ENCODE measurements around the gene ERFL. TPM values are rescaled to one million over a fixed set of nuclear protein-coding genes. Genes with fewer than 3 reads are reported as not detected.
A peak's percentile ranks its signal among the peaks of the same experiment; 100 is the strongest.

The ERFL gene
- total and polyA plus RNA-seq, 12 donors = 0.10 TPM; not detected in 11

DNA sequence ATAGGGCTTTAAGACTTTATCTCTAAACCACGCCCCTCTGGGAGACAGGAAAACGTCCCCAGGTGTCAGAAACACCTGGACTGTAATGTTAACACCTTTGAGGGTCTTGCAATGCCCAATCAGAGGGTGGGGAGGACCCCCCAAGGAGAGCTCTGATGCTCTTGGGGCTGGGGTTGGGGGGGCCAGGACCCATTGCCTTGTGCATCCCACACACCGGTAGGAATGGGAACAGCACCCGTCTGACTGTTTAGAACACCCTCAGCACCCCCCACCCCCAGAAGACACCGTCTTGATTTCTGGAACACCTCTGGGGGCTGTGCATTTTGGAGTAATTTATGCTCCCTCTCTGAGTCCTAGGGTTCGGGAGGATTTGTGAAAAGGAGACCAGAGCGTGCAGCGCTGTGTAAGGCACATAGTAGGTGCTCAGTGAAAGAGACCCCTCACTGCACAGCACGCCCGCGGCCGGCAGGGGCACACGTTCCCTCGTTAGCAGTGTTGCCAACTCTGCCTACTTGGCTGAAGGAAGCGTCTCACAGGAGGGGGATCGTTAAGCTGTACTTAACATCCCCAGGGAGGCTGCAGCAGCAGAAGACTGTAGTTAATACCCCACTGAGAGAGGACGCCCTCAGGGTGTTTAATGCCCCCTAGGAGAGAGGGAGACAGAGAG lies 2.8 kb upstream of the ERFL start:
- 4 to 9% (median 6%) methylated on average over 11 to 17 of the region's 17 CpGs for whole genome bisulfite sequencing, 4 donors
- DNase-seq = no peak
- Histone ChIP-seq H3K36me3 (replicated peaks in 1 of 2) (no peaks in the 10 kb centered on the region), H3K9me3 (replicated peaks in 1 of 3) (no peaks in the 10 kb centered on the region), H3K4me1 (replicated peaks in 1 of 2) (peaks cover 0 to 11% of the 10 kb centered on the region in 2 donors), H3K27ac (no peak overlapping the region), H3K27me3 (peaks cover 75% of the 10 kb centered on the region), H3K4me3 (no peak overlapping the region)
- intact Hi-C loops (cut with DNase I) = loop anchor here in 1 of 2 donors (10.0 kb wide), 1 partner anchor 46 kb away; the partner anchor contains the start of gene ARHGEF1
- TF ChIP-seq, protein P1, sequence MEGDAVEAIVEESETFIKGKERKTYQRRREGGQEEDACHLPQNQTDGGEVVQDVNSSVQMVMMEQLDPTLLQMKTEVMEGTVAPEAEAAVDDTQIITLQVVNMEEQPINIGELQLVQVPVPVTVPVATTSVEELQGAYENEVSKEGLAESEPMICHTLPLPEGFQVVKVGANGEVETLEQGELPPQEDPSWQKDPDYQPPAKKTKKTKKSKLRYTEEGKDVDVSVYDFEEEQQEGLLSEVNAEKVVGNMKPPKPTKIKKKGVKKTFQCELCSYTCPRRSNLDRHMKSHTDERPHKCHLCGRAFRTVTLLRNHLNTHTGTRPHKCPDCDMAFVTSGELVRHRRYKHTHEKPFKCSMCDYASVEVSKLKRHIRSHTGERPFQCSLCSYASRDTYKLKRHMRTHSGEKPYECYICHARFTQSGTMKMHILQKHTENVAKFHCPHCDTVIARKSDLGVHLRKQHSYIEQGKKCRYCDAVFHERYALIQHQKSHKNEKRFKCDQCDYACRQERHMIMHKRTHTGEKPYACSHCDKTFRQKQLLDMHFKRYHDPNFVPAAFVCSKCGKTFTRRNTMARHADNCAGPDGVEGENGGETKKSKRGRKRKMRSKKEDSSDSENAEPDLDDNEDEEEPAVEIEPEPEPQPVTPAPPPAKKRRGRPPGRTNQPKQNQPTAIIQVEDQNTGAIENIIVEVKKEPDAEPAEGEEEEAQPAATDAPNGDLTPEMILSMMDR (IDR thresholded peaks at IDR 0.05) = peak in 1 of 6 experiments; percentile 8
- no peak for TF ChIP-seq POLR2A (IDR thresholded peaks at IDR 0.05)

DNA sequence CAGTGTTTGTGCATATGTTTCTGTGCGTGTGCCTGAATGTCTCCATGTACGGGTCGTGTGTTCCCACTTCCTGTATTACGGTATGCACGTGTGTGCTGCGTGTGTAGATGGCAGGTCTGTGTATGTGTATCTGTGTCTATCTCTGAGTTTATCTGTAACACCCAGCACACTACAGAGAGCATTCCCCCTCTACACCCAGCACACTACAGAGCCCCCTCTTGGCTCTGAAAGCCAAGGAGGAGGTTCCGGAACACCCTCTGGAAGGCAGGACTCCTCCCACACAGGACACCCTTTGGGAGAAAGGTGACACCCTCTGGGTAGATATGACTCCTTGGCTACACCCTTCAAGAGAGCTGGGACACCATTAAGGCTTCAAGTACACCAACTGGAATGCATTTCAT lies 2.1 kb upstream of the ERFL start:
- Histone ChIP-seq H3K9me3 (replicated peaks in 1 of 3) (no peaks in the 10 kb centered on the region), H3K27me3 (peaks cover 75% of the 10 kb centered on the region), H3K36me3 (replicated peaks in 1 of 2) (no peaks in the 10 kb centered on the region), H3K4me1 (replicated peaks in 1 of 2) (peaks cover 0 to 11% of the 10 kb centered on the region in 2 donors), H3K4me3 (no peak overlapping the region), H3K27ac (no peak overlapping the region)
- 11 to 21% (median 16%) methylated on average over 1 to 7 of the region's 7 CpGs for WGBS, 4 donors
- TF ChIP-seq, protein P1 (IDR thresholded peaks at IDR 0.05) = no peak
- no peak for DNase-seq
- intact Hi-C loops (cut with DNase I) = loop anchor here in 1 of 2 donors (10.0 kb wide), 1 partner anchor 46 kb away; the partner anchor contains the start of gene ARHGEF1

DNA sequence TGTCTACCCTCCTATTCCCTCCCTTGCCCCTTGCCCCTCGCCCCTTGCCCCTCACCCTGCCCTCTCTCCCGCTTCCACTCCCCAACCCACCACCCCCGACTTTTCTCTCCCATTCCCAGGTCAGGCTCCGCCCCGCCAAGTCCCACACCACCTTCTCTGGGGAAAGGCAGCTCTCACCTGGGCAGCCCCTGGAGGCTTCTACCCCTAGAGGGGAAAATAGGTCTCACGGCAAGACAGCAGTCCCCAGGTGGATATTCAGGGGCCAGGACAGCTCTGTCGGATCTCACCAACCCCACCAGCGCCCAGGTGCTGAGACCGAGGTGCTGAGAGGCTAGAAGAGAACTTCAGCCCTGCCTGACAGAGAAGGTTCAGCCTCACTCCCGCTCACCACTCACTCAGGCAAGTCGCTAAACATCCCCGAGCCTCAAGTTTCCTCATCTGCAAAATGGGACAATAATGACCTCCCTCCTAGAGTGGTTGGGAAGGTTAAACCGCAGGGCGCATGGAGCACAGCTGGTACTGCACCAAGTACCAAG lies 1.4 kb upstream of the ERFL start:
- DNase-seq = no peak
- Histone ChIP-seq H3K27me3 (peaks cover 78% of the 10 kb centered on the region), H3K27ac (no peak overlapping the region), H3K4me3 (no peak overlapping the region), H3K9me3 (replicated peaks in 1 of 3) (no peaks in the 10 kb centered on the region), H3K36me3 (replicated peaks in 1 of 2) (no peaks in the 10 kb centered on the region), H3K4me1 (replicated peaks in 1 of 2) (peaks cover 0 to 11% of the 10 kb centered on the region in 2 donors)
- intact Hi-C loops (cut with DNase I) = loop anchor here in 1 of 2 donors (10.0 kb wide), 1 partner anchor 45 kb away; the partner anchor contains the start of gene ARHGEF1
- no peak for TF ChIP-seq POLR2A (IDR thresholded peaks at IDR 0.05)
- TF ChIP-seq, protein P1 (IDR thresholded peaks at IDR 0.05) = no peak
- WGBS, 4 donors = 3 to 21% (median 15%) methylated on average over 8 to 14 of the region's 14 CpGs

DNA sequence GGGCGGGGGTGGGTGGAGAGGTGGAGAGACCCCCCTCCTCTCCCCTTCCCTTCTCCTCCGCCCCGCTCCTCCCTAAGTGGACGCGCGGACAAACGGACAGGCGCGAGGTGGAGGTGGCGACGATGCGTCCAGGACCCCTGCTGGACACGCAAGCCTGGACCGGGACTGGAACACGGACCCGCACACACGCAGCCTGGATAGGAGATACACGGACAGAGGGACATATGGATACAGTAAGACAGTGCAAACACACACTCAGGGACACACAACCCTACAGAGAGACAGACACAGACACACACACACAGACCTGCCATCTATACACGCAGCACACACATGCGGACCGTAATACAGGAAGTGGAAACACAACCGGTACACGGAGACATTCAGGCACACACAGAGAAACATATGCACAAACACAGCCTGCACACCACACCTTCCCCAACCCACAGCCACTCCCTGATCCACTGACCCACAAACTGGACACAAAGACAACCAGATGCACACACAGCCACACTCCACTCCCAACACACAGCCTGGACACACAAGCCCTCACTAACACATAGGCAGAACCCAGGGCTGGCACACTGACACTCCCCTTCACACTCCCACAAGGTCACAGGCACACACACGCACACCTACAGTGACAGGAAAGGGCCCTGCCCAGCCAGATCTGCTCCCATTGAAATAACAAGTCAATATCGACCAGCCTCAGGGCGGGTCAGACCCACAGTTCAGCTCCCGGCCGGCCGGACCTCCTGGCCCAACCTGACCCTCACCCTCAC lies 696 bp upstream of the ERFL start:
- no peaks in the 10 kb centered on the region for H3K9me3 ChIP-seq (replicated peaks in 1 of 3)
- intact Hi-C loops (cut with DNase I) = no loop called here
- peak overlapping the region in 1 of 4 donors; percentile 48 for H3K4me3 ChIP-seq
- TF ChIP-seq POLR2A (IDR thresholded peaks at IDR 0.05) = no peak
- TF ChIP-seq, protein P1 (IDR thresholded peaks at IDR 0.05) = no peak
- H3K4me1 ChIP-seq (replicated peaks in 1 of 2) = peaks cover 0 to 11% of the 10 kb centered on the region in 2 donors
- peaks cover 85% of the 10 kb centered on the region for H3K27me3 ChIP-seq
- no peaks in the 10 kb centered on the region for H3K36me3 ChIP-seq (replicated peaks in 1 of 2)
- no peak overlapping the region for H3K27ac ChIP-seq
- 3 to 5% (median 4%) methylated on average over 14 to 29 of the region's 29 CpGs for WGBS, 4 donors
- DNase-seq = no peak

All from adrenal gland (tissue), 12 donors.